ENCODE data around the gene SLC25A30.

GRCh38 chr13:45411221-45411620 lies 7.0 kb downstream of the SLC25A30 start:
- TF ChIP-seq REST (IDR thresholded peaks at IDR 0.05) (no peak), CTCF (IDR thresholded peaks at IDR 0.05; ENCODE audit: low read depth, low read length, missing input control) (no peak), MAX (IDR thresholded peaks at IDR 0.05) (no peak), RXRA (IDR thresholded peaks at IDR 0.05) (no peak), YY1 (IDR thresholded peaks at IDR 0.05) (no peak)
